ENCODE data around the gene TSEN34.
"Not testable (repeated sequence)": the region's sequence is repeated elsewhere in the genome, so short reads cannot be mapped to it uniquely, and the experiment has no call there.

TSEN34 gene

GRCh38 chr19:54173359-54173699, 17.8 kb upstream of the TSEN34 start:
- WGBS, 2 experiments: 66 to 72% methylated on average over 15 of the region's 15 CpGs
- peaks cover 6% of the 10 kb centered on the region for H3K4me1 ChIP-seq (ENCODE audit: control insufficient read depth, insufficient read depth, low read length)

GRCh38 chr19:54173951-54174834, 16.9 kb upstream of the TSEN34 start:
- WGBS, 2 experiments: 85 to 86% methylated on average over 25 of the region's 25 CpGs
- H3K36me3 ChIP-seq (ENCODE audit: control insufficient read depth, insufficient read depth, low read length): peaks cover 4% of the 10 kb centered on the region
- H3K27ac ChIP-seq (ENCODE audit: insufficient read depth, low read depth, low read length, poor library complexity, severe bottlenecking): no peak overlapping the region
- no peaks in the 10 kb centered on the region for H3K9me3 ChIP-seq (ENCODE audit: control insufficient read depth, low read length)
- H3K27me3 ChIP-seq (ENCODE audit: control insufficient read depth, insufficient read depth, low read length, poor library complexity, severe bottlenecking): no peaks in the 10 kb centered on the region
- peaks cover 12% of the 10 kb centered on the region for H3K4me1 ChIP-seq (ENCODE audit: control insufficient read depth, insufficient read depth, low read length)
- no peak overlapping the region for H3K4me3 ChIP-seq (ENCODE audit: insufficient read depth, low read depth, low read length)

More at GRCh38 chr19:54173359-54173699, 17.8 kb upstream of the TSEN34 start:
- Histone ChIP-seq H3K27ac (ENCODE audit: insufficient read depth, low read depth, low read length, poor library complexity, severe bottlenecking) (no peak overlapping the region), H3K9me3 (ENCODE audit: control insufficient read depth, low read length) (no peaks in the 10 kb centered on the region), H3K27me3 (ENCODE audit: control insufficient read depth, insufficient read depth, low read length, poor library complexity, severe bottlenecking) (no peaks in the 10 kb centered on the region), H3K36me3 (ENCODE audit: control insufficient read depth, insufficient read depth, low read length) (peaks cover 4% of the 10 kb centered on the region), H3K4me3 (ENCODE audit: insufficient read depth, low read depth, low read length) (no peak overlapping the region)

- no peaks in the 10 kb centered on the region for H3K27me3 ChIP-seq (ENCODE audit: control insufficient read depth, insufficient read depth, low read length, poor library complexity, severe bottlenecking)
- peak overlapping the region; percentile 80 for H3K27ac ChIP-seq (ENCODE audit: insufficient read depth, low read depth, low read length, poor library complexity, severe bottlenecking)
- no peak overlapping the region for H3K4me3 ChIP-seq (ENCODE audit: insufficient read depth, low read depth, low read length)
- H3K4me1 ChIP-seq (ENCODE audit: control insufficient read depth, insufficient read depth, low read length): peaks cover 14% of the 10 kb centered on the region
- no peaks in the 10 kb centered on the region for H3K9me3 ChIP-seq (ENCODE audit: control insufficient read depth, low read length)
- peaks cover 13% of the 10 kb centered on the region for H3K36me3 ChIP-seq (ENCODE audit: control insufficient read depth, insufficient read depth, low read length)
- WGBS, 2 experiments: 89 to 91% methylated on average over 23 of the region's 23 CpGs
These were observed 12.4 kb upstream of the TSEN34 start for GRCh38 chr19:54178581-54179261.

- peak overlapping the region; percentile 80 for H3K27ac ChIP-seq (ENCODE audit: insufficient read depth, low read depth, low read length, poor library complexity, severe bottlenecking)
- peaks cover 14% of the 10 kb centered on the region for H3K4me1 ChIP-seq (ENCODE audit: control insufficient read depth, insufficient read depth, low read length)
- peaks cover 14% of the 10 kb centered on the region for H3K36me3 ChIP-seq (ENCODE audit: control insufficient read depth, insufficient read depth, low read length)
- no peak overlapping the region for H3K4me3 ChIP-seq (ENCODE audit: insufficient read depth, low read depth, low read length)
- H3K27me3 ChIP-seq (ENCODE audit: control insufficient read depth, insufficient read depth, low read length, poor library complexity, severe bottlenecking): no peaks in the 10 kb centered on the region
- 85 to 88% methylated on average over 10 of the region's 10 CpGs for WGBS, 2 experiments
- H3K9me3 ChIP-seq (ENCODE audit: control insufficient read depth, low read length): no peaks in the 10 kb centered on the region
These were observed 11.8 kb upstream of the TSEN34 start for GRCh38 chr19:54179262-54179852.

- peak overlapping the region; percentile 84 for H3K27ac ChIP-seq (ENCODE audit: insufficient read depth, low read depth, low read length, poor library complexity, severe bottlenecking)
- H3K36me3 ChIP-seq (ENCODE audit: control insufficient read depth, insufficient read depth, low read length): peaks cover 14% of the 10 kb centered on the region
- no peak overlapping the region for H3K4me3 ChIP-seq (ENCODE audit: insufficient read depth, low read depth, low read length)
- H3K9me3 ChIP-seq (ENCODE audit: control insufficient read depth, low read length): no peaks in the 10 kb centered on the region
- WGBS, 2 experiments: 27 to 32% methylated on average over 10 of the region's 10 CpGs
- peaks cover 14% of the 10 kb centered on the region for H3K4me1 ChIP-seq (ENCODE audit: control insufficient read depth, insufficient read depth, low read length)
- no peaks in the 10 kb centered on the region for H3K27me3 ChIP-seq (ENCODE audit: control insufficient read depth, insufficient read depth, low read length, poor library complexity, severe bottlenecking)
These were observed 11.1 kb upstream of the TSEN34 start for GRCh38 chr19:54179921-54180461.

- 95 to 96% methylated on average over 37 of the region's 37 CpGs for WGBS, 2 experiments
- H3K27me3 ChIP-seq (ENCODE audit: control insufficient read depth, insufficient read depth, low read length, poor library complexity, severe bottlenecking): no peaks in the 10 kb centered on the region
- H3K4me1 ChIP-seq (ENCODE audit: control insufficient read depth, insufficient read depth, low read length): peaks cover 14% of the 10 kb centered on the region
- H3K36me3 ChIP-seq (ENCODE audit: control insufficient read depth, insufficient read depth, low read length): peaks cover 14% of the 10 kb centered on the region
- no peaks in the 10 kb centered on the region for H3K9me3 ChIP-seq (ENCODE audit: control insufficient read depth, low read length)
- no peak overlapping the region for H3K4me3 ChIP-seq (ENCODE audit: insufficient read depth, low read depth, low read length)
- peak overlapping the region; percentile 84 for H3K27ac ChIP-seq (ENCODE audit: insufficient read depth, low read depth, low read length, poor library complexity, severe bottlenecking)
These were observed 10.4 kb upstream of the TSEN34 start for GRCh38 chr19:54180691-54181091.

GRCh38 chr19:54181894-54182293, 9.2 kb upstream of the TSEN34 start:
- 95 to 98% methylated on average over 3 of the region's 3 CpGs for WGBS, 2 experiments
- peaks cover 17% of the 10 kb centered on the region for H3K36me3 ChIP-seq (ENCODE audit: control insufficient read depth, insufficient read depth, low read length)
- H3K9me3 ChIP-seq (ENCODE audit: control insufficient read depth, low read length); H3K27ac ChIP-seq (ENCODE audit: insufficient read depth, low read depth, low read length, poor library complexity, severe bottlenecking); H3K4me3 ChIP-seq (ENCODE audit: insufficient read depth, low read depth, low read length); H3K27me3 ChIP-seq (ENCODE audit: control insufficient read depth, insufficient read depth, low read length, poor library complexity, severe bottlenecking): not testable (repeated sequence)
- peaks cover 14% of the 10 kb centered on the region for H3K4me1 ChIP-seq (ENCODE audit: control insufficient read depth, insufficient read depth, low read length)

- H3K9me3 ChIP-seq (ENCODE audit: control insufficient read depth, low read length): no peaks in the 10 kb centered on the region
- no peak overlapping the region for H3K27ac ChIP-seq (ENCODE audit: insufficient read depth, low read depth, low read length, poor library complexity, severe bottlenecking)
- 95 to 97% methylated on average over 11 of the region's 11 CpGs for WGBS, 2 experiments
- H3K36me3 ChIP-seq (ENCODE audit: control insufficient read depth, insufficient read depth, low read length): peaks cover 17% of the 10 kb centered on the region
- H3K27me3 ChIP-seq (ENCODE audit: control insufficient read depth, insufficient read depth, low read length, poor library complexity, severe bottlenecking): no peaks in the 10 kb centered on the region
- H3K4me3 ChIP-seq (ENCODE audit: insufficient read depth, low read depth, low read length): no peak overlapping the region
- H3K4me1 ChIP-seq (ENCODE audit: control insufficient read depth, insufficient read depth, low read length): peaks cover 14% of the 10 kb centered on the region
These were observed 7.7 kb upstream of the TSEN34 start for GRCh38 chr19:54183431-54183830.

- H3K9me3 ChIP-seq (ENCODE audit: control insufficient read depth, low read length): no peaks in the 10 kb centered on the region
- 92 to 94% methylated on average over 8 of the region's 8 CpGs for WGBS, 2 experiments
- H3K27ac ChIP-seq (ENCODE audit: insufficient read depth, low read depth, low read length, poor library complexity, severe bottlenecking): no peak overlapping the region
- no peaks in the 10 kb centered on the region for H3K4me1 ChIP-seq (ENCODE audit: control insufficient read depth, insufficient read depth, low read length)
- peaks cover 17% of the 10 kb centered on the region for H3K36me3 ChIP-seq (ENCODE audit: control insufficient read depth, insufficient read depth, low read length)
- H3K4me3 ChIP-seq (ENCODE audit: insufficient read depth, low read depth, low read length): no peak overlapping the region
- H3K27me3 ChIP-seq (ENCODE audit: control insufficient read depth, insufficient read depth, low read length, poor library complexity, severe bottlenecking): no peaks in the 10 kb centered on the region
These were observed 4.8 kb upstream of the TSEN34 start for GRCh38 chr19:54186351-54186750.

- H3K27ac ChIP-seq (ENCODE audit: insufficient read depth, low read depth, low read length, poor library complexity, severe bottlenecking): no peak overlapping the region
- H3K4me3 ChIP-seq (ENCODE audit: insufficient read depth, low read depth, low read length): no peak overlapping the region
- no peaks in the 10 kb centered on the region for H3K9me3 ChIP-seq (ENCODE audit: control insufficient read depth, low read length)
- 93 to 95% methylated on average over 11 of the region's 11 CpGs for WGBS, 2 experiments
- no peaks in the 10 kb centered on the region for H3K27me3 ChIP-seq (ENCODE audit: control insufficient read depth, insufficient read depth, low read length, poor library complexity, severe bottlenecking)
- peaks cover 3% of the 10 kb centered on the region for H3K4me1 ChIP-seq (ENCODE audit: control insufficient read depth, insufficient read depth, low read length)
- H3K36me3 ChIP-seq (ENCODE audit: control insufficient read depth, insufficient read depth, low read length): peaks cover 17% of the 10 kb centered on the region
These were observed 4.2 kb upstream of the TSEN34 start for GRCh38 chr19:54186934-54187381.

All from ectodermal cell (in vitro differentiated cells).